HepG2 (cell line): ENCODE measurements around the gene PRSS23. TPM values are rescaled to one million over a fixed set of nuclear protein-coding genes. Genes with fewer than 3 reads are reported as not detected.

Experiments used
- ATAC-seq: fragments of 200-7000 bp; cut with Tn5 transposase; 3 replicates; pipeline ENCODE4 v1.9.1; 2020; ENCODE audit warnings: mild to moderate bottlenecking, moderate library complexity
- BruUV-seq: library from RNA; stranded (reverse); fragments of 400-500 nt; replicated peaks from 2 replicates; lab custom pipeline; 2021; lab: Mats Ljungman, UMichigan
- CTCF ChIA-PET: fragments of 300-600 bp; formaldehyde crosslinking; extraction: SDS; loops from one replicate; lab custom pipeline; 2021; ENCODE audit warnings: low total read pairs, inconsistent platforms, low intra/inter-chr PET ratio; lab: Yijun Ruan, JAX
- POLR2A ChIA-PET: fragments of 350-600 bp; sonication (Branson Sonifier 250); formaldehyde crosslinking; loops from one replicate; lab custom pipeline; 2020; ENCODE audit warnings: antibody characterized with exemption, inconsistent platforms; lab: Yijun Ruan, JAX
- DNase-seq: peaks from one replicate; pipeline ENCODE4 v3.0.0-alpha.2; 2015; ENCODE audit warnings: low spot score
- FAIRE-seq: peaks from 3 replicates; lab custom pipeline; 2011; peaks lifted over from hg19 to GRCh38; lab: Jason Lieb, UNC
- H2AFZ ChIP-seq: one replicate; pipeline ENCODE4 v1.6.1; 2011; ENCODE audit warnings: low read length, inconsistent platforms
- H3K27ac ChIP-seq: fragments of 300-600 bp; 3 replicates; pipeline ENCODE4 v1.8.0; 2011; ENCODE audit warnings: mixed run types, mild to moderate bottlenecking, mixed read lengths, low read length, inconsistent platforms; ENCODE audit not compliant: insufficient read depth; ENCODE audit errors: extremely low read length
- H3K27me3 ChIP-seq, 2 experiments: fragments of 200-600 bp in 1 of 2; 2 replicates in 1 of 2; 3 replicates in 1 of 2; pipeline versions ENCODE4 v1.6.0 to v1.8.0; 2011; ENCODE audit warnings: low read length in 2 of 2, mild to moderate bottlenecking in 2 of 2, moderate library complexity in 2 of 2, inconsistent platforms in 1 of 2; ENCODE audit not compliant: insufficient read depth in 2 of 2, control insufficient read depth in 1 of 2
- H3K36me3 ChIP-seq, 2 experiments: fragments of 200-600 bp in 1 of 2; replicated peaks in 1 of 2; 2 replicates in 1 of 2; 3 replicates in 1 of 2; pipeline versions ENCODE4 v1.5.1 to v1.8.0; 2011; ENCODE audit warnings: low read length in 2 of 2, inconsistent platforms in 1 of 2; ENCODE audit not compliant: insufficient read depth in 2 of 2, control insufficient read depth in 1 of 2
- H3K4me1 ChIP-seq: 2 replicates; pipeline ENCODE4 v1.5.1; 2012; ENCODE audit warnings: low read length, inconsistent platforms; ENCODE audit not compliant: insufficient read depth
- H3K4me2 ChIP-seq: 2 replicates; pipeline ENCODE4 v1.6.0; 2011; ENCODE audit warnings: low read depth, low read length, inconsistent platforms
- H3K4me3 ChIP-seq, 3 experiments: fragments of 200-600 bp in 1 of 3; sonication (generic), shearing (Covaris generic) in 1 of 3; replicated peaks in 1 of 3; 2 replicates each; pipeline ENCODE4 v1.5.1; 2011 to 2016; ENCODE audit warnings: low read length in 3 of 3, inconsistent platforms in 2 of 3, low read depth in 2 of 3, mild to moderate bottlenecking in 2 of 3, control low read depth in 1 of 3, mixed read lengths in 1 of 3; ENCODE audit not compliant: insufficient read depth in 1 of 3
- H3K79me2 ChIP-seq: one replicate; pipeline ENCODE4 v1.6.1; 2011; ENCODE audit warnings: low read length, inconsistent platforms; ENCODE audit not compliant: insufficient read depth
- H3K9ac ChIP-seq: 2 replicates; pipeline ENCODE4 v1.6.0; 2011; ENCODE audit warnings: mild to moderate bottlenecking, low read depth, low read length, inconsistent platforms; ENCODE audit not compliant: insufficient read depth
- H3K9me3 ChIP-seq: 2 replicates; pipeline ENCODE4 v1.5.1; 2012; ENCODE audit warnings: mild to moderate bottlenecking, low read length
- H4K20me1 ChIP-seq: 2 replicates; pipeline ENCODE4 v1.6.0; 2011; ENCODE audit warnings: inconsistent platforms, mild to moderate bottlenecking, low read length, moderate library complexity; ENCODE audit not compliant: insufficient read depth
- ARNT2 ChIP-seq: sonication (generic); formaldehyde crosslinking; IDR thresholded peaks from 2 replicates; pipeline ENCODE4 v1.8.0; 2022; ENCODE audit warnings: mild to moderate bottlenecking, low read depth, missing genetic modification reagents, moderate library complexity
- BRD4 ChIP-seq: sonication (generic); formaldehyde crosslinking; IDR thresholded peaks from 2 replicates; pipeline ENCODE4 v1.4.0; 2020; ENCODE audit warnings: missing genetic modification reagents
- CENPT ChIP-seq: sonication (generic); formaldehyde crosslinking; IDR thresholded peaks from 2 replicates; pipeline ENCODE4 v1.8.0; 2022; ENCODE audit warnings: low read depth, mild to moderate bottlenecking, moderate library complexity, missing genetic modification reagents
- HNRNPUL1 ChIP-seq: fragments of 200-400 bp; formaldehyde crosslinking; IDR thresholded peaks from 2 replicates; pipeline ENCODE4 v1.6.1; 2017; ENCODE audit warnings: low read depth, mild to moderate bottlenecking, low read length, moderate library complexity
- KDM1A ChIP-seq: IDR thresholded peaks from 2 replicates; pipeline ENCODE4 v1.6.1; 2016; ENCODE audit warnings: missing compliant biosample characterization
- MAFG ChIP-seq: sonication (generic); formaldehyde crosslinking; IDR thresholded peaks from 2 replicates; pipeline ENCODE4 v1.5.1; 2020; ENCODE audit warnings: mild to moderate bottlenecking, missing genetic modification reagents
- MEIS2 ChIP-seq: sonication (generic); formaldehyde crosslinking; IDR thresholded peaks from 2 replicates; pipeline ENCODE4 v1.9.0; 2021; ENCODE audit warnings: mild to moderate bottlenecking, missing genetic modification reagents
- NAIF1 ChIP-seq: sonication (generic); formaldehyde crosslinking; IDR thresholded peaks from 2 replicates; pipeline ENCODE4 v1.5.0; 2020; ENCODE audit warnings: mild to moderate bottlenecking, missing genetic modification reagents, borderline replicate concordance
- ONECUT2 ChIP-seq: sonication (generic); formaldehyde crosslinking; IDR thresholded peaks from 2 replicates; pipeline ENCODE4 v1.4.0; 2020; ENCODE audit warnings: missing genetic modification reagents
- RAD51 ChIP-seq: fragments of 450-650 bp; IDR thresholded peaks from 2 replicates; pipeline ENCODE4 v1.6.1; 2016; ENCODE audit warnings: borderline replicate concordance
- SIN3B ChIP-seq: fragments of 150-350 bp; IDR thresholded peaks from 2 replicates; pipeline ENCODE4 v1.6.1; 2014; ENCODE audit warnings: low read length
- ZFP1 ChIP-seq: IDR thresholded peaks from 2 replicates; pipeline ENCODE4 v1.6.1; 2016
- ZNF205 ChIP-seq: IDR thresholded peaks from 2 replicates; pipeline ENCODE4 v1.6.1; 2018; ENCODE audit warnings: missing biosample characterization, missing genetic modification reagents
- ZNF468 ChIP-seq: sonication (generic); formaldehyde crosslinking; IDR thresholded peaks from 2 replicates; pipeline ENCODE4 v1.8.0; 2022; ENCODE audit warnings: mild to moderate bottlenecking, moderate library complexity, missing genetic modification reagents
- ZNF576 ChIP-seq: sonication (generic); formaldehyde crosslinking; IDR thresholded peaks from 2 replicates; pipeline ENCODE4 v1.4.0; 2020; ENCODE audit warnings: mild to moderate bottlenecking, missing genetic modification reagents
- ZNF589 ChIP-seq: sonication (generic); formaldehyde crosslinking; conservative IDR thresholded peaks from 2 replicates; pipeline ENCODE4 v1.8.0; 2022; ENCODE audit warnings: mild to moderate bottlenecking, moderate library complexity, missing genetic modification reagents
- ZNF652 ChIP-seq: IDR thresholded peaks from 2 replicates; pipeline ENCODE4 v1.6.1; 2016; ENCODE audit warnings: low read depth, borderline replicate concordance
- in situ Hi-C: cut with HindIII; loops from 2 replicates; pipeline ENCODE4 v1.10.0; 2017; ENCODE audit warnings: low pct_unique_long_range_greater_than_20kb; ENCODE audit not compliant: extremely low pct_ligation_motif_present
- intact Hi-C: fragments of 100-400 bp; cut with micrococcal nuclease; formaldehyde crosslinking; loops from one replicate; pipeline ENCODE4 v1.10.0; 2022; ENCODE audit not compliant: unreplicated experiment
- polyA plus RNA-seq, 8 experiments: library from polyadenylated mRNA; depleted of rRNA in 3 of 8; stranded (reverse) in 7 of 8; unstranded in 1 of 8; fragments of >200 nt; fragmentation: Illumina TruSeq in 4 of 8; extraction: Trizol in 4 of 8; gene quantifications; 2 replicates each; pipeline versions ENCODE4 v1.2.1 to v1.2.3, GENCODE V29; 2011 to 2016; ENCODE audit warnings: low read depth in 4 of 8, missing spikeins in 1 of 8, mixed read lengths in 1 of 8; ENCODE audit not compliant: insufficient read depth in 1 of 8
- total RNA-seq, 5 experiments: library from RNA; depleted of rRNA; stranded (reverse); fragments of >200 nt; fragmentation: Illumina TruSeq; extraction: Trizol; gene quantifications; 2 replicates each; pipeline ENCODE4 v1.2.3, GENCODE V29; 2016; ENCODE audit warnings: low read depth in 1 of 5
- TF ChIP-seq, protein P1 (sequence below): sonication (generic); formaldehyde crosslinking; IDR thresholded peaks from 2 replicates; pipeline ENCODE4 v1.4.0; 2020; ENCODE audit warnings: missing genetic modification reagents, borderline replicate concordance
- TF ChIP-seq, protein P2 (sequence below): fragments of 450-650 bp; IDR thresholded peaks from 2 replicates; pipeline ENCODE4 v1.6.1; 2017

The PRSS23 gene
- total and polyA plus RNA-seq, 2 of the 13 experiments (the other 11 are each of a cell fraction or from before 2014, with no cell fraction given): 0.20 to 0.30 TPM

DNA sequence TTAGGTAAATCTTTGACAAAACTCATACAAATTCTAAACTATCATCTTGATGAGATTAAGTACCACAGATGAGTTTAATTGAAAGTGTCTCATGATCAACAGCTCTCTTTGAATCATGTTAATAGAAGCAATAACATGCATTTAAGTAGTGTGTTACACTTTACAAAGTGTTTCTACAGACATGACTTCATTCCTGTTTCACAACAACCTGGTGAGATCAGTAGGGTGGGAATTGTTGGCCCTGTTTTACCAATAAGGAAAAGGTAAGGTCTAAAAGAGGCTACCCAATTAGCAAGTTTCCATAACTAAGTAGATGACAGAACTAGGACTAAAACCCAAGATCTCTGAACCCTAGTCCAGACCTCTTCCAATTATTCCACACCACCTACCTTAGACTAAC is 12.7 kb upstream of the PRSS23 start:
- FAIRE-seq (no peak), DNase-seq (no peak), ATAC-seq (no peak)
- intact Hi-C loops: no loop called here
- Histone ChIP-seq H3K27me3 (peaks cover 1 to 21% of the 10 kb centered on the region in 2 experiments; a peak in 2 of 5 replicates), H3K9me3 (no peaks in the 10 kb centered on the region), H3K4me2 (no peak overlapping the region), H2AFZ (no peak overlapping the region), H3K36me3 (no peaks in the 10 kb centered on the region), H3K79me2 (no peaks in the 10 kb centered on the region), H3K4me3 (no peak overlapping the region), H3K27ac (no peak overlapping the region), H3K9ac (no peak overlapping the region), H4K20me1 (no peaks in the 10 kb centered on the region), H3K4me1 (no peaks in the 10 kb centered on the region)
- TF ChIP-seq NAIF1 (CRISPR knock-in tag) (no peak), MEIS2 (CRISPR knock-in tag) (no peak), ZNF589 (CRISPR knock-in tag) (no peak), ZNF205 (no peak), CENPT (CRISPR knock-in tag) (no peak), MAFG (CRISPR knock-in tag) (no peak), SIN3B (no peak), ZNF652 (CRISPR knock-in tag) (no peak), ZFP1 (CRISPR knock-in tag) (no peak), ZNF576 (CRISPR knock-in tag) (no peak), HNRNPUL1 (no peak), RAD51 (no peak), KDM1A (no peak), ONECUT2 (CRISPR knock-in tag) (no peak), ARNT2 (CRISPR knock-in tag) (no peak), ZNF468 (CRISPR knock-in tag) (no peak), BRD4 (CRISPR knock-in tag) (no peak)
- TF ChIP-seq, protein P1, sequence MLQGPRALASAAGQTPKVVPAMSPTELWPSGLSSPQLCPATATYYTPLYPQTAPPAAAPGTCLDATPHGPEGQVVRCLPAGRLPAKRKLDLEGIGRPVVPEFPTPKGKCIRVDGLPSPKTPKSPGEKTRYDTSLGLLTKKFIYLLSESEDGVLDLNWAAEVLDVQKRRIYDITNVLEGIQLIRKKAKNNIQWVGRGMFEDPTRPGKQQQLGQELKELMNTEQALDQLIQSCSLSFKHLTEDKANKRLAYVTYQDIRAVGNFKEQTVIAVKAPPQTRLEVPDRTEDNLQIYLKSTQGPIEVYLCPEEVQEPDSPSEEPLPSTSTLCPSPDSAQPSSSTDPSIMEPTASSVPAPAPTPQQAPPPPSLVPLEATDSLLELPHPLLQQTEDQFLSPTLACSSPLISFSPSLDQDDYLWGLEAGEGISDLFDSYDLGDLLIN (CRISPR knock-in tag): no peak
- TF ChIP-seq, protein P2, sequence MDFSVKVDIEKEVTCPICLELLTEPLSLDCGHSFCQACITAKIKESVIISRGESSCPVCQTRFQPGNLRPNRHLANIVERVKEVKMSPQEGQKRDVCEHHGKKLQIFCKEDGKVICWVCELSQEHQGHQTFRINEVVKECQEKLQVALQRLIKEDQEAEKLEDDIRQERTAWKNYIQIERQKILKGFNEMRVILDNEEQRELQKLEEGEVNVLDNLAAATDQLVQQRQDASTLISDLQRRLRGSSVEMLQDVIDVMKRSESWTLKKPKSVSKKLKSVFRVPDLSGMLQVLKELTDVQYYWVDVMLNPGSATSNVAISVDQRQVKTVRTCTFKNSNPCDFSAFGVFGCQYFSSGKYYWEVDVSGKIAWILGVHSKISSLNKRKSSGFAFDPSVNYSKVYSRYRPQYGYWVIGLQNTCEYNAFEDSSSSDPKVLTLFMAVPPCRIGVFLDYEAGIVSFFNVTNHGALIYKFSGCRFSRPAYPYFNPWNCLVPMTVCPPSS: no peak
- POLR2A ChIA-PET: no interaction called here
- in situ Hi-C loops: no loop called here
- no TSS peak for BruUV-seq
- CTCF ChIA-PET: no interaction called here
